NCI-H146 treated with DMSO at 0.1 percent for 48 hours (cell line): ENCODE results near the gene DNAJC1.
"Not testable (repeated sequence)": the region's sequence is repeated elsewhere in the genome, so short reads cannot be mapped to it uniquely, and the experiment has no call there.

Source experiments
- DNase-seq: peaks from one replicate; lab custom pipeline; 2025; ENCODE audit not compliant: unreplicated experiment; lab: John Stamatoyannopoulos, UW

Gene DNAJC1, protein sequence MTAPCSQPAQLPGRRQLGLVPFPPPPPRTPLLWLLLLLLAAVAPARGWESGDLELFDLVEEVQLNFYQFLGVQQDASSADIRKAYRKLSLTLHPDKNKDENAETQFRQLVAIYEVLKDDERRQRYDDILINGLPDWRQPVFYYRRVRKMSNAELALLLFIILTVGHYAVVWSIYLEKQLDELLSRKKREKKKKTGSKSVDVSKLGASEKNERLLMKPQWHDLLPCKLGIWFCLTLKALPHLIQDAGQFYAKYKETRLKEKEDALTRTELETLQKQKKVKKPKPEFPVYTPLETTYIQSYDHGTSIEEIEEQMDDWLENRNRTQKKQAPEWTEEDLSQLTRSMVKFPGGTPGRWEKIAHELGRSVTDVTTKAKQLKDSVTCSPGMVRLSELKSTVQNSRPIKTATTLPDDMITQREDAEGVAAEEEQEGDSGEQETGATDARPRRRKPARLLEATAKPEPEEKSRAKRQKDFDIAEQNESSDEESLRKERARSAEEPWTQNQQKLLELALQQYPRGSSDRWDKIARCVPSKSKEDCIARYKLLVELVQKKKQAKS

DNA sequence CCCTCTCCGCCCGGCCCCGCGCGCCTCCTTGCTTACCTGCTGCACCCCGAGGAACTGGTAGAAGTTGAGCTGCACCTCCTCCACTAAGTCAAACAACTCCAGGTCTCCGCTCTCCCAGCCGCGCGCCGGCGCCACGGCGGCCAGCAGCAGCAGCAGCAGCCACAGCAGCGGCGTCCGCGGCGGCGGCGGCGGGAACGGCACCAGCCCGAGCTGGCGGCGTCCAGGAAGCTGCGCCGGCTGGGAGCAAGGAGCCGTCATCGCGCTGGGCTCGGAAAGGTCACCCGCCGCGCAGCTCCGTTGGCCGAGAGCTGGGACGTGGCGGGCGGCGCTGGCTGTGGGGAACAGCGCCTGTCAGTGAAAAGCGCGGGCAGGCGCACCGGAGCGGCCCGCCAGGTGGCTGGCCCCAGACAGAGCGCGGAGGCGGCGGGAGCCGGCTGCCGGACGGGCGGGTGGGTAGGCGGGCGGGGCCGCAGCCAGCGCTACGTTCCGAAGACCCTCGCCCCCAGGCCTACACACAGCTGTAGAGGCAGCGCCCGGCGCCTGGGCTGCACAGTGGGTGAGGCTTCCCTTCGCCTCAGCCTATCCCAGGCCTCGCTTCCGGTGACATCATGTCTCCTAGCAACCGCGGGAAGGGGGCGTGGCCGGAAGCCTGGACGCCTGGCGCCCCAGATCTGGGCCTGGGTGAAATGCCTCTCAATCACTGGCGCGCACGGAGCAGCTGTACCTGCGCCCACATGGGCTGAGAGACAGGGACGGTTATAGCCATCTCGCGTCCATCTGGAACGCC is at the start of gene DNAJC1:
Gene DNAJC1, minus strand, starts transcription at position 554 of the 787 bp plus-strand sequence. Its CDS starts 296 bp downstream, at position 258.
- peak; percentile 98 for DNase-seq

DNA sequence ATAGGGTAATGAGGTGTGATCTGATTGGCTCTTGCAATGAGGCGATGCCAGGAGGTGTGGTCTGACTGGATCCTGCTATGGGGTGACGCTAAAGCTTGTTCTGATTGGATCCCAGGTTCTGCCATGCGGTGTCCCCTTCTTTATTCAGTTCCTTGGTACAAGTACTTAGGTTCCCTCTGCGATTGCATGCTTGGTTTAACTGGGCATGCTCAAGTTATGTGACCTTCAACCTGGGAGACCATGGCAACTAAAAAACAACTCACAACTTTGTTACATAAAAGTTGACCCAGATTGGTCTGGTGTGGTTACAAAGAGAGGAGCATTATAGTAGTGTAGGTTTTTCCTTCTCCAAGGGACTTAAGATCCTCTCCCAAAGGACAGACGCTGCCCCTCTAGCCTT is 49.5 kb upstream of the DNAJC1 start:
- DNase-seq: no peak

DNA sequence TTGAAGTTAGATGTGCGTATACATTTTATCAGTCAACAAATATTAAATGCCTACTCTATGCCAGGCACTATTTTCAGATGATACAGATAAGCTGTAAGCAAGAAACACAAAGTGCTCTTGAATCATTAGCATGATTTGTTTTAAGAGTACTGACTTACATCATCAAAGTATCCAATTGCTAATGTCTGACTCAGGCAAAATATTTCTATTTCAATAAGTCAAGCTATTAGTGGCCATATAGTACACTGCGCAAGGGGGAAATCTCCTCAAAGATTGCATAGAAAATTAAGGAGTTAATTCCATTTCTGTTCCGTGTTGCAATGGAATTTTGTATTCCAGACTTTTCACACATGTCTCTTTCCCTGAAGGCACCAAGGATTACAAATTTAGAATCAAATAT is 46.1 kb upstream of the DNAJC1 start:
- DNase-seq: no peak

- no peak for DNase-seq
Observed at GRCh38 chr10:22047812-22048211, 44.3 kb upstream of the DNAJC1 start.

DNA sequence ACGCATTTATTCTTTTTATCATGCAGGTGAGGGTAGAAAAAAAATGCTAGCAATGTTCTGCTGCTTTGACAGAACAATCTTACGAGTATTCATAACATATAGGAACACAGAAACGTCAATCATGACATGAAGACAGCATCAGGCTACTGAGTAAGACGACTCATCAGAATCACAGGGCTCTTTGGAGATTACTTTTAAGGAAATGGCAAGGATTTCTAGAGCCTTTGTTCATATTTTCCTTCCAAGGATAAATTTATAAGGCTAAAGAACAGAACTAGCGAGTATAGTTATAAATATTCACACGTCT is 39.8 kb upstream of the DNAJC1 start:
- no peak for DNase-seq

GRCh38 chr10:22042557-22043326 is 39.2 kb upstream of the DNAJC1 start:
- no peak for DNase-seq

GRCh38 chr10:22034333-22034732 is 30.8 kb upstream of the DNAJC1 start:
- DNase-seq: no peak

GRCh38 chr10:22032268-22032667 is 28.7 kb upstream of the DNAJC1 start:
- not testable (repeated sequence) for DNase-seq

- DNase-seq: no peak
Observed at GRCh38 chr10:22030421-22030820, 26.9 kb upstream of the DNAJC1 start.

DNA sequence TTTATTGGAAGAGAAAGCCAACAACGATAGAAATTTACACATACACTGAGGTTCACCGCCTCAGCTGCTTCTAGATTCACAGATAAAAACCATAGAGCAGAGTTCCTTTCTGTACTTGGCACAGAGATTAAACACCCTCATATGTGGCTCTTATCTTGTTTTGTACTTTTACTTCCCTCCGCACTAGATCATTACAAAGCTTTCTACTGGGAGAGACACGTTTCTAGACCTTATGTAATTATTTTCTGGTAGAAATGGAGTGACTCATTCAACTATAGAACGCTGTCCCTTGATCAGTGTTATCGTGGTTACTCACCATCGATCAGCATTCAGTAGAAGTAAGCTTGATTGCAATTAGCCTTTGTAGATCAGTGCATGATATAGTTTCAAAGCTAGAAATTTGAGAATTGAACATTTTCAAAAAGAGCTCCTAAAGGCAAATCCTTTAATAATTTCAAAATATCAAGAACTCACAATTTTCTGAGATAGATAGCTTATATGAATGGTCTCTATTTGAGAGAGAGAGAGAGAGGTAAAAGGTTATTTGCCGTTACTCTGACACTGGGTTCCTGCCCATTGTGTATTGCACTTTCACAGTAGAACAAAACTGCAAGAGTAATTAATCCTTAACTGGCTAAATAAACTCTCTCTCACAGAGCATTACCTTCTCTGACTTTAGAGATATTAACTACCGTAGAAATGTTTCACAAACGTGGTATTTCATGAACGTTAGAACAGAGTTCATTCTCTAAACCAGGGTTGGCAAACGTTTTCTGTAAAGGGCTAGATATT is 26.1 kb upstream of the DNAJC1 start:
- no peak for DNase-seq

DNA sequence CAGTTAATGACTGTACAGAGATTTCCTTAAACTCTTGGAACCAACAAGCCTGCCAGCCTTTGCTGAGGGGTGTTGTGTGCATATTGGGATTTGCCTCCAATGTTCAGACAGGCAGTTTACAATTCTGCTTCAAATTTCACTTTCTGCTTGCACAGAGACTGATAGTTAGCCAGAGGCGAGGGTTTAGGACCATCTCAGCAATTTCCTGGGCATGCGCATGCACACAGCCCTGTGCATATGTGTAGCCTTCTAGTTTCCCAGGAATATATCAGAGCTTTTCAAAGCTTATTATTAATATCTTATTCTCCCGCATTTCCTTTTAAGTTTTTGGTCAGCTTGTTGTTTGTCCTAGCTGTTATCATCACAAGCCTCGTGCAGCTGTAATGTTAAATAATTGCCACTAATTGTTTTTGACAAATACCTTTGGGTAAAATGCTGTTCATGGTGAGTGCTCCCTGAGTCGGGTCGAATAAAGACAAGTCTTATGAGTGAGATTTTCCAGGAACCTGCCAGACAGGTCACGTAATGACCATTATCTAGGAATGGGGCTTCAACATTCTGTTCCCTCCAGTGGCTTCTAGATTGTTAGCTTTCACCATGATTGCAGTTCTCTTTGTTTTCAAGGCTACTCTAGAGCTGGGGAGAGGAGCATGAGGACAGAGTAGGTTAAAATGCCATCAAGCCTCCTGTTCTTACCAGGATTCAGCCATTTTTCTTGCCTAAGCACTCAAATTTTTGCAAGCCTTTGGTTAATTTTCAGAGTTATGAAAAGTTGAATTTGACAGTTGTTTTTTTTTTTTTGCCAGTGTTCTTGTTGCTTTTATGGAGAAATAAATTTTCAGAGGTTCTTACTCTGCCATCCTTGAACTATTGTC is 24.1 kb upstream of the DNAJC1 start:
- DNase-seq: no peak

GRCh38 chr10:22026287-22026686 is 22.8 kb upstream of the DNAJC1 start:
- DNase-seq: no peak

DNA sequence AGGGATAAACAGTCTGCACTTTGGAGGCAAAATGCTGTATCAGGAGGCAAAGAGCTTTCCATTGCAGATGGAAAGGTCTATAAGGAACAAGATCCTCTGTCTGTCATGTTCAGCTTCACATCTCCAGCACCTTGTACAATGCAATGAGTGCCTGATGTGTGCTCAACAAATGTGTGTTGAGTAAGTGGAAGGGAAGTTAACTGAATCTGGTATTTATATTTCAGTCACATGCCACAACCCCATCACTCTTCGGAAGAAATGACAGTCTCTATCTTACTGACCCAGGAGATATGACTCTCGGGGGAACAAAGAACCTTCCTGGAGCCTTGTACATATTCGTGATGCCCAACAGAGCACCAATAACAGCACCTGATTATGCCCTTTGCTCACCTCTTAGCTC is 20.0 kb upstream of the DNAJC1 start:
- no peak for DNase-seq

- DNase-seq: no peak
Observed at GRCh38 chr10:22022257-22023032, 18.9 kb upstream of the DNAJC1 start.

DNA sequence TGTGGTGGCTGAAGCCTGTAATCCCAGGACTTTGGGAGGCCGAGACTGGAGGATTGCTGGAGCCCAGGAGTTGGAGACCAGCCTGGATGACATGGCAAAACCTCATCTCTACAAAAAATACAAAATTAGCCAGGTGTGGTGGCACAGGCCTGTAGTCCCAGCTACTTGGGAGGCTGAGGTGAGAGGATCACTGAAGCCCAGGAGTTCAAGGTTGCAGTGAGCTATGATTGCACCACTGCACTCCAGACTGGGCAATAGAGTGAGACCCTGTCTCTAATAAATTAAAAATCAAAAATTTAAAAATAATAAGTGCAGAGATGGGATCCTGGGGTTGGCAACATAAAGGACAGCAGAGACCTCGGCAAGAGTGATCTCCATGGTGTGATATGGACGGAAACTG is 17.6 kb upstream of the DNAJC1 start:
- not testable (repeated sequence) for DNase-seq

- DNase-seq: peak; percentile 15
Observed at GRCh38 chr10:22017283-22018020, 13.9 kb upstream of the DNAJC1 start.

- DNase-seq: no peak
Observed at GRCh38 chr10:22016046-22016705, 12.6 kb upstream of the DNAJC1 start.

DNA sequence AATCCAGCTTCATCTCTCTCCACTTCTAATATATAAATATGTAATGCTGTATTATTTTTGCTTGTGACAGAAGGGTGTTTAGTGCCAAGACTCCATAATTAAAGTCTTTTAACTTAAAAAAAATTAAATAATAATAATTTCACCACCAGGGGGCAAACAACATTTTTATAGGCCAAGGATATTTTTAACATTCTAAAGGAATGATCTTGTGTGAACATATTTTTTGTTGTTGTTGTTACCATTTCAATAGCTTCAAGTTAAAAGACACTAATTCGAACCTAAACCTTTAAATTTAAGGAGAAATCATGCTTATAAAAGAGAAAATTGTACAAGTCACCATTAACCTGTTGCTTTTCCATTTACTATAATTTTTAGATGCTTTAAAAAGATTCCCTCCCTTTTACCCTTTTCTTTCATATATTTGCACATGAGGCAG is 7.5 kb upstream of the DNAJC1 start:
- no peak for DNase-seq
